ENCODE results near the gene NCF2. TPM values are rescaled to one million over a fixed set of nuclear protein-coding genes. Genes with fewer than 3 reads are reported as not detected.

Gene NCF2
- total and polyA plus RNA-seq, 4 donors: 1.2 to 15.1 (median 7.5) TPM

DNA sequence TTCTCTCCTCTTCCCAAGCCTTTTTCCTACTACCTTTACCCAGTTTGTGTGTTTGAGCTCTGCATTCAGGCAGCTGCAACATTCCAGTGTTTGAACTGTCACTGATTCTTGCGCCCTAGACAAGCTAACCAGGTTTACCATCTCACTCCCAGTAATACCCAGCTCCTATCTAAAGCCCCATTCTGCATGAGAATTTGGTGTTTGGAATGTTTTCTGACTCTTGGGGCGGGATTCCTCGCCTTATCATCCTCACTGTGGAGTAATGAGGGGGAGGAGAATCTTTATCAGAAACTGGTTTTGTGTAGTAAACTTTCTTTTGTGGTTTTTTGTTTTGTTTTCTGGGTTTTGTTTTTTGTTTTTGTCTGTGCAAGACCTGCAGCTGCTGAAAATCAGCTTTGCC lies 36.5 kb downstream of the NCF2 start:
- peaks cover 4 to 43% (median 33%) of the 10 kb centered on the region in 4 donors for H3K36me3 ChIP-seq (ENCODE audit: control insufficient read depth in 4 of 4, insufficient read depth in 3 of 4, low read depth in 1 of 4, low read length in 3 of 4)
- no peak overlapping the region for H3K27ac ChIP-seq (ENCODE audit: low read depth in 1 of 2, low read length in 2 of 2)
- WGBS: 96% methylated on average over 3 of the region's 3 CpGs
- no peak for DNase-seq (ENCODE audit: low spot score)
- no peaks in the 10 kb centered on the region for H3K4me1 ChIP-seq (ENCODE audit: control insufficient read depth in 4 of 4, insufficient read depth in 4 of 4, low read length in 3 of 4)
- no peak overlapping the region for H3K9ac ChIP-seq (ENCODE audit: low read depth in 1 of 2, low read length in 2 of 2)
- H3K4me3 ChIP-seq (ENCODE audit: low read depth in 1 of 3, low read length in 3 of 3): no peak overlapping the region
- TF ChIP-seq, protein P1, sequence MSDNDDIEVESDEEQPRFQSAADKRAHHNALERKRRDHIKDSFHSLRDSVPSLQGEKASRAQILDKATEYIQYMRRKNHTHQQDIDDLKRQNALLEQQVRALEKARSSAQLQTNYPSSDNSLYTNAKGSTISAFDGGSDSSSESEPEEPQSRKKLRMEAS (IDR thresholded peaks at IDR 0.05): no peak
- TF ChIP-seq ZBTB33 (IDR thresholded peaks at IDR 0.05) (no peak), EGR1 (IDR thresholded peaks at IDR 0.05; ENCODE audit: low read depth in 2 of 2) (no peak), HNF4G (IDR thresholded peaks at IDR 0.05) (no peak), HNF4A (conservative IDR thresholded peaks at IDR 0.05) (no peak), JUND (IDR thresholded peaks at IDR 0.05) (no peak), RAD21 (IDR thresholded peaks at IDR 0.05) (no peak), RXRA (IDR thresholded peaks at IDR 0.05) (no peak), FOXA1 (IDR thresholded peaks at IDR 0.05) (no peak), NR2F2 (IDR thresholded peaks at IDR 0.05) (no peak), GABPA (IDR thresholded peaks at IDR 0.05 in 1 of 2, conservative IDR thresholded peaks at IDR 0.05 in 1 of 2) (no peak), FOXA2 (IDR thresholded peaks at IDR 0.05) (no peak), TAF1 (conservative IDR thresholded peaks at IDR 0.05) (no peak)
- TF ChIP-seq, protein P2, sequence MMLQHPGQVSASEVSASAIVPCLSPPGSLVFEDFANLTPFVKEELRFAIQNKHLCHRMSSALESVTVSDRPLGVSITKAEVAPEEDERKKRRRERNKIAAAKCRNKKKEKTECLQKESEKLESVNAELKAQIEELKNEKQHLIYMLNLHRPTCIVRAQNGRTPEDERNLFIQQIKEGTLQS (IDR thresholded peaks at IDR 0.05): no peak
- TF ChIP-seq, protein P3, sequence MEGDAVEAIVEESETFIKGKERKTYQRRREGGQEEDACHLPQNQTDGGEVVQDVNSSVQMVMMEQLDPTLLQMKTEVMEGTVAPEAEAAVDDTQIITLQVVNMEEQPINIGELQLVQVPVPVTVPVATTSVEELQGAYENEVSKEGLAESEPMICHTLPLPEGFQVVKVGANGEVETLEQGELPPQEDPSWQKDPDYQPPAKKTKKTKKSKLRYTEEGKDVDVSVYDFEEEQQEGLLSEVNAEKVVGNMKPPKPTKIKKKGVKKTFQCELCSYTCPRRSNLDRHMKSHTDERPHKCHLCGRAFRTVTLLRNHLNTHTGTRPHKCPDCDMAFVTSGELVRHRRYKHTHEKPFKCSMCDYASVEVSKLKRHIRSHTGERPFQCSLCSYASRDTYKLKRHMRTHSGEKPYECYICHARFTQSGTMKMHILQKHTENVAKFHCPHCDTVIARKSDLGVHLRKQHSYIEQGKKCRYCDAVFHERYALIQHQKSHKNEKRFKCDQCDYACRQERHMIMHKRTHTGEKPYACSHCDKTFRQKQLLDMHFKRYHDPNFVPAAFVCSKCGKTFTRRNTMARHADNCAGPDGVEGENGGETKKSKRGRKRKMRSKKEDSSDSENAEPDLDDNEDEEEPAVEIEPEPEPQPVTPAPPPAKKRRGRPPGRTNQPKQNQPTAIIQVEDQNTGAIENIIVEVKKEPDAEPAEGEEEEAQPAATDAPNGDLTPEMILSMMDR (IDR thresholded peaks at IDR 0.05; ENCODE audit: low read depth, low read length, missing input control): no peak
- TF ChIP-seq, protein P4, sequence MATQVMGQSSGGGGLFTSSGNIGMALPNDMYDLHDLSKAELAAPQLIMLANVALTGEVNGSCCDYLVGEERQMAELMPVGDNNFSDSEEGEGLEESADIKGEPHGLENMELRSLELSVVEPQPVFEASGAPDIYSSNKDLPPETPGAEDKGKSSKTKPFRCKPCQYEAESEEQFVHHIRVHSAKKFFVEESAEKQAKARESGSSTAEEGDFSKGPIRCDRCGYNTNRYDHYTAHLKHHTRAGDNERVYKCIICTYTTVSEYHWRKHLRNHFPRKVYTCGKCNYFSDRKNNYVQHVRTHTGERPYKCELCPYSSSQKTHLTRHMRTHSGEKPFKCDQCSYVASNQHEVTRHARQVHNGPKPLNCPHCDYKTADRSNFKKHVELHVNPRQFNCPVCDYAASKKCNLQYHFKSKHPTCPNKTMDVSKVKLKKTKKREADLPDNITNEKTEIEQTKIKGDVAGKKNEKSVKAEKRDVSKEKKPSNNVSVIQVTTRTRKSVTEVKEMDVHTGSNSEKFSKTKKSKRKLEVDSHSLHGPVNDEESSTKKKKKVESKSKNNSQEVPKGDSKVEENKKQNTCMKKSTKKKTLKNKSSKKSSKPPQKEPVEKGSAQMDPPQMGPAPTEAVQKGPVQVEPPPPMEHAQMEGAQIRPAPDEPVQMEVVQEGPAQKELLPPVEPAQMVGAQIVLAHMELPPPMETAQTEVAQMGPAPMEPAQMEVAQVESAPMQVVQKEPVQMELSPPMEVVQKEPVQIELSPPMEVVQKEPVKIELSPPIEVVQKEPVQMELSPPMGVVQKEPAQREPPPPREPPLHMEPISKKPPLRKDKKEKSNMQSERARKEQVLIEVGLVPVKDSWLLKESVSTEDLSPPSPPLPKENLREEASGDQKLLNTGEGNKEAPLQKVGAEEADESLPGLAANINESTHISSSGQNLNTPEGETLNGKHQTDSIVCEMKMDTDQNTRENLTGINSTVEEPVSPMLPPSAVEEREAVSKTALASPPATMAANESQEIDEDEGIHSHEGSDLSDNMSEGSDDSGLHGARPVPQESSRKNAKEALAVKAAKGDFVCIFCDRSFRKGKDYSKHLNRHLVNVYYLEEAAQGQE (IDR thresholded peaks at IDR 0.05): no peak
- no peaks in the 10 kb centered on the region for H3K9me3 ChIP-seq (ENCODE audit: control insufficient read depth in 4 of 4, low read length in 3 of 4)
- H3K27me3 ChIP-seq (ENCODE audit: control insufficient read depth in 4 of 4, insufficient read depth in 4 of 4, low read length in 3 of 4): no peaks in the 10 kb centered on the region

DNA sequence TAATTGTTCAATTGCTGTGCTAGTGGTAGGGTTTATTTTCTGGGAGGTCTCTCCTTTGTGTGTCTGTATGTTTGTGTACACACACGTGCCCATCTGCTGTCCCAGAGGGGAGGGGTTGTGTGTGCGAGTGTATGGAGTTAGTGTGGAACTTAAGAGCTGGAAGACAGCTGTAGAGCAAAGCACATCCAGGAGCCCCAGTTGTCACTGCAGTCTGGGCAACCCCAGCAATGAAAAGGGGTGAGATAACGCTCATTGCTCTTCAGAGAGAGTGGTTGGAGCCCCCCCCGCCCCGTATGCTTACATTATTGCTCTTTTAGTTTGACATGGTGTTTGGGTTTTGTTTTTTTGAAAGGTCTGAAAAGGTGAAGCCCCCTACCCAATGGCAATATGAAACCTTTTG lies 36.9 kb downstream of the NCF2 start:
- no peak overlapping the region for H3K27ac ChIP-seq (ENCODE audit: low read depth in 1 of 2, low read length in 2 of 2)
- H3K36me3 ChIP-seq (ENCODE audit: control insufficient read depth in 4 of 4, insufficient read depth in 3 of 4, low read depth in 1 of 4, low read length in 3 of 4): peaks cover 4 to 44% (median 34%) of the 10 kb centered on the region in 4 donors
- no peaks in the 10 kb centered on the region for H3K27me3 ChIP-seq (ENCODE audit: control insufficient read depth in 4 of 4, insufficient read depth in 4 of 4, low read length in 3 of 4)
- H3K9me3 ChIP-seq (ENCODE audit: control insufficient read depth in 4 of 4, low read length in 3 of 4): no peaks in the 10 kb centered on the region
- no peak overlapping the region for H3K4me3 ChIP-seq (ENCODE audit: low read depth in 1 of 3, low read length in 3 of 3)
- 75% methylated on average over 5 of the region's 5 CpGs for WGBS
- no peak for DNase-seq (ENCODE audit: low spot score)
- H3K4me1 ChIP-seq (ENCODE audit: control insufficient read depth in 4 of 4, insufficient read depth in 4 of 4, low read length in 3 of 4): no peaks in the 10 kb centered on the region
- no peak overlapping the region for H3K9ac ChIP-seq (ENCODE audit: low read depth in 1 of 2, low read length in 2 of 2)
- TF ChIP-seq, protein P2 (IDR thresholded peaks at IDR 0.05): no peak
- TF ChIP-seq RAD21 (IDR thresholded peaks at IDR 0.05) (no peak), FOXA1 (IDR thresholded peaks at IDR 0.05) (no peak), RXRA (IDR thresholded peaks at IDR 0.05) (no peak), FOXA2 (IDR thresholded peaks at IDR 0.05) (no peak), HNF4G (IDR thresholded peaks at IDR 0.05) (no peak), NR2F2 (IDR thresholded peaks at IDR 0.05) (no peak), JUND (IDR thresholded peaks at IDR 0.05) (no peak), GABPA (IDR thresholded peaks at IDR 0.05 in 1 of 2, conservative IDR thresholded peaks at IDR 0.05 in 1 of 2) (no peak), HNF4A (conservative IDR thresholded peaks at IDR 0.05) (no peak), EGR1 (IDR thresholded peaks at IDR 0.05; ENCODE audit: low read depth in 2 of 2) (no peak), TAF1 (conservative IDR thresholded peaks at IDR 0.05) (no peak), YY1 (IDR thresholded peaks at IDR 0.05) (no peak)
- TF ChIP-seq, protein P1 (IDR thresholded peaks at IDR 0.05): no peak
- TF ChIP-seq, protein P3 (IDR thresholded peaks at IDR 0.05; ENCODE audit: low read depth, low read length, missing input control): no peak
